Loucy (cell line): ENCODE results near the gene LUC7L3.
A peak's percentile ranks its signal among the peaks of the same experiment; 100 is the strongest.

Source experiments
- H2AFZ ChIP-seq: fragments of 200-600 bp; sonication (generic); 2 replicates; pipeline ENCODE4 v1.6.0; 2016; ENCODE audit warnings: antibody characterized with exemption, mild to moderate bottlenecking, low read length, moderate library complexity
- H3F3A ChIP-seq: fragments of 200-600 bp; 2 replicates; pipeline ENCODE4 v1.6.0; 2016; ENCODE audit warnings: antibody characterized with exemption, low read depth, mild to moderate bottlenecking
- H3K27me3 ChIP-seq: fragments of 200-600 bp; sonication (generic); 2 replicates; pipeline ENCODE4 v1.6.1; 2014; ENCODE audit warnings: low read length, mild to moderate bottlenecking; ENCODE audit not compliant: insufficient read depth, poor library complexity, severe bottlenecking
- H3K36me3 ChIP-seq: fragments of 200-600 bp; sonication (generic); 2 replicates; pipeline ENCODE4 v1.6.1; 2016; ENCODE audit warnings: low read length; ENCODE audit not compliant: insufficient read depth
- H3K4me1 ChIP-seq: fragments of 200-600 bp; sonication (generic); 2 replicates; pipeline ENCODE4 v1.5.1; 2014; ENCODE audit warnings: low read length, mild to moderate bottlenecking; ENCODE audit not compliant: insufficient read depth, poor library complexity, severe bottlenecking
- H3K4me2 ChIP-seq: fragments of 200-600 bp; sonication (generic); 2 replicates; pipeline ENCODE4 v1.6.0; 2014; ENCODE audit warnings: antibody characterized with exemption, low read length, low read depth, mild to moderate bottlenecking; ENCODE audit not compliant: poor library complexity, severe bottlenecking
- H3K4me3 ChIP-seq: fragments of 200-600 bp; sonication (generic); 2 replicates; pipeline ENCODE4 v1.5.1; 2014; ENCODE audit warnings: low read length, mild to moderate bottlenecking, mixed read lengths; ENCODE audit not compliant: poor library complexity, severe bottlenecking
- H3K79me2 ChIP-seq: fragments of 200-600 bp; sonication (generic); 2 replicates; pipeline ENCODE4 v1.6.1; 2014; ENCODE audit warnings: low read length; ENCODE audit not compliant: insufficient read depth
- H3K9ac ChIP-seq: fragments of 200-600 bp; sonication (generic); 2 replicates; pipeline ENCODE4 v1.6.0; 2014; ENCODE audit warnings: mild to moderate bottlenecking, low read depth, low read length, moderate library complexity; ENCODE audit not compliant: poor library complexity, severe bottlenecking
- H3K9me2 ChIP-seq: fragments of 200-600 bp; sonication (generic); replicated peaks from 2 replicates; pipeline ENCODE4 v1.6.1; 2016; ENCODE audit warnings: low read depth, low read length, mixed read lengths
- H3K9me3 ChIP-seq: fragments of 200-600 bp; sonication (generic); 2 replicates; pipeline ENCODE4 v1.6.1; 2014; ENCODE audit warnings: mild to moderate bottlenecking, antibody characterized with exemption, low read length, low read depth; ENCODE audit not compliant: insufficient read depth
- H4K20me1 ChIP-seq: fragments of 200-600 bp; sonication (generic); 2 replicates; pipeline ENCODE4 v1.6.0; 2014; ENCODE audit warnings: antibody characterized with exemption, low read length, mild to moderate bottlenecking; ENCODE audit not compliant: insufficient read depth, poor library complexity, severe bottlenecking
- CTCF ChIP-seq: fragments of 200-600 bp; sonication (generic); conservative IDR thresholded peaks from 2 replicates; pipeline ENCODE4 v1.5.1; 2014; ENCODE audit warnings: mild to moderate bottlenecking, antibody characterized with exemption, low read length
- EZH2phosphoT487 ChIP-seq: fragments of 200-600 bp; IDR thresholded peaks from 2 replicates; pipeline ENCODE4 v1.6.1; 2018; ENCODE audit warnings: antibody characterized with exemption, mild to moderate bottlenecking, moderate library complexity, borderline replicate concordance

LUC7L3 gene

DNA sequence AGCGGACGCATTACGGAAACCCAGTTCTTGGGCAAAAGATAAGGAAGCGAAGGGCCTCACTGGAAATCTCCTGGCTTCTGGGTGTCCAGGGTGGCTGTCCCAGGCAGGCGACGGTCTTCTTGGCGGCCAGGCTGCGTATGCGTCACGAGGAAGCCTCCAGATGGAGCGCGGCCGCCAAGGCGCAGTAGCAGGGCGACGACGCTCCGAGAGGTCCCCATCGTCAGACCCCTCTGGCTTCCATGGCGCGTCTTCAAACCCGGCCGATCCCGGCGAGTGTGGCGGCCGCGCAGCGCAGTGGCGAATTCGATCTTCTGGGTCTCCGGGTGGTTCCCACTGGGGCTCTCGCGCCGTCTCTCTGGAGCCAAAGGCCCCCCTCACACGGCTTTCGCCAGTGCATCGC lies 61.8 kb downstream of the LUC7L3 start:
- Histone ChIP-seq H4K20me1 (peaks cover 3% of the 10 kb centered on the region), H3K9ac (no peak overlapping the region), H3K36me3 (no peaks in the 10 kb centered on the region), H3K9me3 (no peaks in the 10 kb centered on the region), H3K4me1 (peaks cover 3% of the 10 kb centered on the region), H3K4me2 (no peak overlapping the region), H3K4me3 (no peak overlapping the region), H3K27me3 (peaks cover 19% of the 10 kb centered on the region), H3F3A (no peaks in the 10 kb centered on the region), H3K79me2 (no peaks in the 10 kb centered on the region), H2AFZ (no peak overlapping the region), H3K9me2 (no peaks in the 10 kb centered on the region)
- TF ChIP-seq CTCF: no peak
- TF ChIP-seq EZH2phosphoT487: no peak

- peaks cover 3% of the 10 kb centered on the region for H3K4me1 ChIP-seq
- H3K4me3 ChIP-seq: no peak overlapping the region
- H3K9ac ChIP-seq: no peak overlapping the region
- no peaks in the 10 kb centered on the region for H3K9me2 ChIP-seq
- no peak overlapping the region for H3K4me2 ChIP-seq
- no peaks in the 10 kb centered on the region for H3K36me3 ChIP-seq
- peaks cover 3% of the 10 kb centered on the region for H4K20me1 ChIP-seq
- H3K27me3 ChIP-seq: peaks cover 14% of the 10 kb centered on the region
- no peaks in the 10 kb centered on the region for H3F3A ChIP-seq
- H3K79me2 ChIP-seq: no peaks in the 10 kb centered on the region
- TF ChIP-seq CTCF (peak; percentile 98), EZH2phosphoT487 (no peak)
- no peak overlapping the region for H2AFZ ChIP-seq
- no peaks in the 10 kb centered on the region for H3K9me3 ChIP-seq
Measured at GRCh38 chr17:50783193-50783660, 63.8 kb downstream of the LUC7L3 start.

GRCh38 chr17:50783905-50784304 lies 64.5 kb downstream of the LUC7L3 start:
- Histone ChIP-seq H3K36me3 (no peaks in the 10 kb centered on the region), H3K79me2 (no peaks in the 10 kb centered on the region), H3F3A (no peaks in the 10 kb centered on the region), H3K4me3 (no peak overlapping the region), H3K4me1 (peaks cover 3% of the 10 kb centered on the region), H3K9me2 (no peaks in the 10 kb centered on the region), H4K20me1 (peaks cover 3% of the 10 kb centered on the region), H3K27me3 (peaks cover 7% of the 10 kb centered on the region), H2AFZ (no peak overlapping the region), H3K4me2 (no peak overlapping the region), H3K9ac (no peak overlapping the region), H3K9me3 (no peaks in the 10 kb centered on the region)
- TF ChIP-seq CTCF (no peak), EZH2phosphoT487 (no peak)
